ENCODE measurements around the gene MAZ. TPM values are rescaled to one million over a fixed set of nuclear protein-coding genes. Genes with fewer than 3 reads are reported as not detected.
"Not testable (repeated sequence)": the region's sequence is repeated elsewhere in the genome, so short reads cannot be mapped to it uniquely, and the experiment has no call there.

The MAZ gene
- total RNA-seq, 2 experiments from 2014 or later: 227 to 242 TPM

DNA sequence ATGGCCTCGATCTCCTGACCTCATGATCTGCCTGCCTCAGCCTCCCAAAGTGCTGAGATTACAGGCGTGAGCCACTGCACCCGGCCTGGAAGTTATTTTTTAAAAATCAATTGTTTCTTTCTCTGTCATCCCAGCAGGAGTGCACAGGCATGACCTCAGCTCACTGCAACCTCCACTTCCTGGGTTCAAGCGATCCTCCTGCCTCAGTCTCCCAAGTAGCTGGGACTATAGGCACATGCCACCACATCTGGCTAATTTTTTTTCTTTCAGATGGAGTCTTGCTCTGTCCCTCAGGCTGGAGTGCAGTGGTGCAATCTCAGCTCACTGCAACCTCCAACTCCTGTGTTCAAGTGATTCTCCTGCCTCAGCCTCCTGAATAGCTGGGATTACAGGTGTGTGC lies 19.2 kb upstream of the MAZ start:
- H3K4me1 Mint-ChIP-seq (ENCODE audit: low read depth): peaks cover 39% of the 10 kb centered on the region
- H3K27ac Mint-ChIP-seq; H3K27me3 Mint-ChIP-seq; DNase-seq; intact Hi-C loops (cut with micrococcal nuclease); H3K4me3 Mint-ChIP-seq; POLR2A ChIA-PET; H3K9me3 Mint-ChIP-seq: not testable (repeated sequence)
- CTCF ChIA-PET: interaction anchor here (0.9 kb wide), 1 partner anchor 14 kb away, joined by 3 read pairs; no protein-coding TSS in a partner anchor
- H3K36me3 Mint-ChIP-seq: peaks cover 13% of the 10 kb centered on the region

DNA sequence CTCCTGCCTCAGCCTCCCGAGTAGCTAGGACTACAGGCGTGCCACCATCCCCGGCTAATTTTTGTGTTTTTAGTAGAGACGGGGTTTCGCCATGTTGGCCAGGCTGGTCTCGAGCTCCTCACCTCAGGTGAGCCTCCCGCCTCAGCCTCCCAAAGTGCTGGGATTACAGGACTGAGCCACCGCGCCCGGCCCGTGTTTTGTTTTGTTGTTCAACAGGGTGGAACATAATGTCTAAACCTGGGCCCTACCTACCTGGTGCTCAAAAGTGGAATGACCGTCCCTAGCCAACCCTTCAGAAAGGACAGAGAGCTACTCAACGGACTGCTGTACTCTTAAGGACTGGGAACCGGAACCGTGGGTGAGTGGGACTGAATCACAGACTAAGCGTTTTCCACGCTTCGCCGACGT lies 16.6 kb upstream of the MAZ start:
- Mint-ChIP-seq H3K27me3 (no peaks in the 10 kb centered on the region), H3K4me1 (ENCODE audit: low read depth) (peaks cover 44% of the 10 kb centered on the region), H3K4me3 (peak overlapping the region; percentile 100), H3K36me3 (peaks cover 31% of the 10 kb centered on the region), H3K9me3 (no peaks in the 10 kb centered on the region), H3K27ac (peak overlapping the region; percentile 97)
- ChIA-PET CTCF (interaction anchor here (0.7 to 3.1 kb wide), 22 partner anchors 9 to 242 kb away, joined by 3 to 42 read pairs (median 6); partner anchors contain the start of genes C16orf54, MAZ, PAGR1 and TAOK2), POLR2A (interaction anchor here (0.8 to 2.7 kb wide), 19 partner anchors 10 to 567 kb away, joined by 3 to 29 read pairs (median 4); partner anchors contain the start of genes C16orf54, HIRIP3, KCTD13 and MAZ)
- DNase-seq: no peak
- intact Hi-C loops (cut with micrococcal nuclease): loop anchor here (2.0 kb wide), 3 partner anchors 45 to 89 kb away; partner anchors contain the start of gene C16orf54

- no peaks in the 10 kb centered on the region for H3K9me3 Mint-ChIP-seq
- ChIA-PET POLR2A (interaction anchor here (0.6 to 2.7 kb wide), 22 partner anchors 10 to 567 kb away, joined by 3 to 29 read pairs (median 4); partner anchors contain the start of genes C16orf54, HIRIP3, KCTD13 and MAZ), CTCF (interaction anchor here (0.7 to 3.1 kb wide), 24 partner anchors 8 to 242 kb away, joined by 3 to 42 read pairs (median 4); partner anchors contain the start of genes C16orf54, MAZ, PAGR1 and TAOK2)
- peak; percentile 100 for DNase-seq
- peaks cover 34% of the 10 kb centered on the region for H3K36me3 Mint-ChIP-seq
- H3K27me3 Mint-ChIP-seq: no peaks in the 10 kb centered on the region
- H3K4me3 Mint-ChIP-seq: peak within 1 kb of the TSS; percentile 100
- intact Hi-C loops (cut with micrococcal nuclease): loop anchor here (2.0 kb wide), 3 partner anchors 46 to 90 kb away; partner anchors contain the start of gene C16orf54
- H3K4me1 Mint-ChIP-seq (ENCODE audit: low read depth): peaks cover 38% of the 10 kb centered on the region
- H3K27ac Mint-ChIP-seq: peak within 1 kb of the TSS; percentile 97
Measured at GRCh38 chr16:29790183-29790948, 16.0 kb upstream of the MAZ start, which contains the start of gene KIF22. Gene KIF22 (plus strand): TSS chr16:29790751. CDS start chr16:29790760, 9 bp downstream.

- no peaks in the 10 kb centered on the region for H3K27me3 Mint-ChIP-seq
- DNase-seq: no peak
- H3K27ac Mint-ChIP-seq: peak overlapping the region; percentile 97
- ChIA-PET POLR2A (interaction anchor here (0.6 to 2.7 kb wide), 18 partner anchors 11 to 204 kb away, joined by 3 to 29 read pairs (median 4); partner anchors contain the start of genes C16orf54, HIRIP3, KCTD13 and MAZ), CTCF (interaction anchor here (1.0 to 3.1 kb wide), 22 partner anchors 7 to 241 kb away, joined by 3 to 42 read pairs (median 6); partner anchors contain the start of genes C16orf54 and PAGR1)
- no peaks in the 10 kb centered on the region for H3K9me3 Mint-ChIP-seq
- peak overlapping the region; percentile 100 for H3K4me3 Mint-ChIP-seq
- peaks cover 35% of the 10 kb centered on the region for H3K4me1 Mint-ChIP-seq (ENCODE audit: low read depth)
- intact Hi-C loops (cut with micrococcal nuclease): loop anchor here (1.0 to 2.0 kb wide), 4 partner anchors 14 to 90 kb away; partner anchors contain the start of gene C16orf54
- H3K36me3 Mint-ChIP-seq: peaks cover 37% of the 10 kb centered on the region
Measured at GRCh38 chr16:29790949-29791844, 15.1 kb upstream of the MAZ start.

- DNase-seq: no peak
- H3K9me3 Mint-ChIP-seq: no peaks in the 10 kb centered on the region
- H3K4me3 Mint-ChIP-seq: peak overlapping the region; percentile 100
- peak overlapping the region; percentile 97 for H3K27ac Mint-ChIP-seq
- peaks cover 35% of the 10 kb centered on the region for H3K4me1 Mint-ChIP-seq (ENCODE audit: low read depth)
- H3K36me3 Mint-ChIP-seq: peaks cover 42% of the 10 kb centered on the region
- ChIA-PET POLR2A (interaction anchor here (1.5 to 2.7 kb wide), 2 partner anchors 11 to 24 kb away, joined by 6 to 11 read pairs; partner anchors contain the start of gene PAGR1), CTCF (interaction anchor here (1.1 to 2.7 kb wide), 5 partner anchors 24 to 240 kb away, joined by 3 to 16 read pairs (median 7); partner anchors contain the start of gene PAGR1)
- intact Hi-C loops (cut with micrococcal nuclease): loop anchor here (1.0 to 2.0 kb wide), 4 partner anchors 13 to 91 kb away; partner anchors contain the start of gene C16orf54
- H3K27me3 Mint-ChIP-seq: no peaks in the 10 kb centered on the region
Measured at GRCh38 chr16:29791845-29792807, 14.2 kb upstream of the MAZ start.

- peaks cover 51% of the 10 kb centered on the region for H3K36me3 Mint-ChIP-seq
- intact Hi-C loops (cut with micrococcal nuclease); H3K9me3 Mint-ChIP-seq; DNase-seq; H3K27ac Mint-ChIP-seq; H3K27me3 Mint-ChIP-seq; H3K4me3 Mint-ChIP-seq: not testable (repeated sequence)
- ChIA-PET POLR2A (interaction anchor here (1.5 kb wide), 1 partner anchor 10 kb away, joined by 6 read pairs; no protein-coding TSS in a partner anchor), CTCF (interaction anchor here (1.5 to 2.0 kb wide), 3 partner anchors 8 to 93 kb away, joined by 5 to 7 read pairs (median 6); no protein-coding TSS in a partner anchor)
- H3K4me1 Mint-ChIP-seq (ENCODE audit: low read depth): peaks cover 31% of the 10 kb centered on the region
Measured at GRCh38 chr16:29793153-29793552, 13.2 kb upstream of the MAZ start.

- no peak for DNase-seq
- POLR2A ChIA-PET: interaction anchor here (1.3 kb wide), 1 partner anchor 10 kb away, joined by 5 read pairs; no protein-coding TSS in a partner anchor
- Mint-ChIP-seq H3K4me1 (ENCODE audit: low read depth) (peaks cover 28% of the 10 kb centered on the region), H3K4me3 (no peak overlapping the region), H3K36me3 (peaks cover 60% of the 10 kb centered on the region), H3K27ac (no peak overlapping the region), H3K27me3 (no peaks in the 10 kb centered on the region), H3K9me3 (no peaks in the 10 kb centered on the region)
- intact Hi-C loops (cut with micrococcal nuclease): no loop called here
- CTCF ChIA-PET: interaction anchor here (1.1 to 2.0 kb wide), 4 partner anchors 9 to 238 kb away, joined by 3 to 6 read pairs (median 4); no protein-coding TSS in a partner anchor
Measured at GRCh38 chr16:29794231-29794710, 12.1 kb upstream of the MAZ start.

- no peak for DNase-seq
- no peaks in the 10 kb centered on the region for H3K9me3 Mint-ChIP-seq
- H3K4me3 Mint-ChIP-seq: no peak overlapping the region
- H3K27me3 Mint-ChIP-seq: no peaks in the 10 kb centered on the region
- peaks cover 16% of the 10 kb centered on the region for H3K4me1 Mint-ChIP-seq (ENCODE audit: low read depth)
- POLR2A ChIA-PET: interaction anchor here (0.7 to 3.5 kb wide), 3 partner anchors 9 to 263 kb away, joined by 3 to 29 read pairs (median 6); partner anchors contain the start of genes ALDOA and KIF22
- intact Hi-C loops (cut with micrococcal nuclease): no loop called here
- peaks cover 62% of the 10 kb centered on the region for H3K36me3 Mint-ChIP-seq
- no peak overlapping the region for H3K27ac Mint-ChIP-seq
- CTCF ChIA-PET: interaction anchor here (0.6 to 4.8 kb wide), 7 partner anchors 13 to 230 kb away, joined by 3 to 32 read pairs (median 3); partner anchors contain the start of gene KIF22
Measured at GRCh38 chr16:29802416-29802935, 3.9 kb upstream of the MAZ start.

- CTCF ChIA-PET: interaction anchor here (0.6 to 4.8 kb wide), 12 partner anchors 8 to 229 kb away, joined by 3 to 32 read pairs (median 5); partner anchors contain the start of genes KIF22 and PAGR1
- H3K27ac Mint-ChIP-seq: peak overlapping the region; percentile 97
- H3K27me3 Mint-ChIP-seq: no peaks in the 10 kb centered on the region
- H3K4me3 Mint-ChIP-seq: peak overlapping the region; percentile 92
- POLR2A ChIA-PET: interaction anchor here (0.6 to 3.5 kb wide), 7 partner anchors 9 to 192 kb away, joined by 3 to 29 read pairs (median 5); partner anchors contain the start of genes INO80E, KCTD13, KIF22 and MVP
- peaks cover 62% of the 10 kb centered on the region for H3K36me3 Mint-ChIP-seq
- no peaks in the 10 kb centered on the region for H3K9me3 Mint-ChIP-seq
- no peak for DNase-seq
- intact Hi-C loops (cut with micrococcal nuclease): loop anchor here (2.0 kb wide), 3 partner anchors 57 to 847 kb away; partner anchors contain the start of genes CDIPT and PRR14
- peaks cover 27% of the 10 kb centered on the region for H3K4me1 Mint-ChIP-seq (ENCODE audit: low read depth)
Measured at GRCh38 chr16:29804020-29804419, 2.3 kb upstream of the MAZ start.
